Measurements from ENCODE around the gene GHRH. TPM values are rescaled to one million over a fixed set of nuclear protein-coding genes. Genes with fewer than 3 reads are reported as not detected.

The GHRH gene
- total RNA-seq (2014; rRNA removed; shearing (Covaris generic)) = not detected in 2 replicates

GRCh38 chr20:37261714-37262113 lies at the start of gene GHRH:
GHRH (minus strand) TSS chr20:37261814; CDS start chr20:37256889, 4,925 bp downstream.
- Histone ChIP-seq H3K27ac (no peak within 1 kb of the TSS), H3K4me1 (peaks cover 6% of the 10 kb centered on the region), H3K36me3 (no peaks in the 10 kb centered on the region), H3K27me3 (0 out of 2 replicates have a peak, but pooled peaks cover 6% of the 10 kb centered on the region), H3K9me3 (replicated peaks) (no peaks in the 10 kb centered on the region), H3K4me3 (no peak within 1 kb of the TSS)
- no peak for DNase-seq

- Histone ChIP-seq H3K9me3 (replicated peaks) (no peaks in the 10 kb centered on the region), H3K27me3 (no peaks in the 10 kb centered on the region), H3K36me3 (peaks cover 13% of the 10 kb centered on the region; the same call in 1 of the 2 replicates), H3K4me1 (peaks cover 40% of the 10 kb centered on the region), H3K27ac (no peak overlapping the region), H3K4me3 (no peak overlapping the region)
- no peak for DNase-seq
These were observed 49.3 kb upstream of the GHRH start for GRCh38 chr20:37310951-37311350.

- Histone ChIP-seq H3K4me1 (peaks cover 35% of the 10 kb centered on the region), H3K36me3 (peaks cover 10% of the 10 kb centered on the region; the same call in 1 of the 2 replicates), H3K9me3 (replicated peaks) (no peaks in the 10 kb centered on the region), H3K4me3 (no peak overlapping the region), H3K27me3 (no peaks in the 10 kb centered on the region), H3K27ac (no peak overlapping the region)
- DNase-seq = no peak
These were observed 48.4 kb upstream of the GHRH start for GRCh38 chr20:37309936-37310590.

- DNase-seq = no peak
- no peaks in the 10 kb centered on the region; the same call in 1 of the 2 replicates for H3K9me3 ChIP-seq (replicated peaks)
- H3K4me1 ChIP-seq = peaks cover 27% of the 10 kb centered on the region
- no peaks in the 10 kb centered on the region for H3K27me3 ChIP-seq
- H3K4me3 ChIP-seq = no peak overlapping the region
- no peak overlapping the region for H3K27ac ChIP-seq
- H3K36me3 ChIP-seq = peaks cover 10% of the 10 kb centered on the region; the same call in 1 of the 2 replicates
These were observed 47.7 kb upstream of the GHRH start for GRCh38 chr20:37309290-37309689.

- no peaks in the 10 kb centered on the region for H3K27me3 ChIP-seq
- no peak overlapping the region for H3K27ac ChIP-seq
- peaks cover 16% of the 10 kb centered on the region for H3K36me3 ChIP-seq
- H3K4me1 ChIP-seq = peaks cover 19% of the 10 kb centered on the region
- no peak for DNase-seq
- no peak overlapping the region for H3K4me3 ChIP-seq
- no peaks in the 10 kb centered on the region; the same call in 1 of the 2 replicates for H3K9me3 ChIP-seq (replicated peaks)
These were observed 46.8 kb upstream of the GHRH start for GRCh38 chr20:37308086-37309050.

GRCh38 chr20:37305839-37306238 lies 44.2 kb upstream of the GHRH start:
- Histone ChIP-seq H3K4me1 (no peaks in the 10 kb centered on the region), H3K27me3 (no peaks in the 10 kb centered on the region), H3K36me3 (peaks cover 35% of the 10 kb centered on the region), H3K9me3 (replicated peaks) (no peaks in the 10 kb centered on the region; the same call in 1 of the 2 replicates), H3K4me3 (no peak overlapping the region), H3K27ac (no peak overlapping the region)
- no peak for DNase-seq

GRCh38 chr20:37305079-37305478 lies 43.5 kb upstream of the GHRH start:
- H3K27ac ChIP-seq = no peak overlapping the region
- no peaks in the 10 kb centered on the region for H3K4me1 ChIP-seq
- no peaks in the 10 kb centered on the region for H3K27me3 ChIP-seq
- H3K4me3 ChIP-seq = no peak overlapping the region
- H3K9me3 ChIP-seq (replicated peaks) = no peaks in the 10 kb centered on the region; the same call in 1 of the 2 replicates
- DNase-seq = no peak
- H3K36me3 ChIP-seq = peaks cover 40% of the 10 kb centered on the region

- Histone ChIP-seq H3K4me1 (no peaks in the 10 kb centered on the region), H3K4me3 (no peak overlapping the region), H3K36me3 (peaks cover 48% of the 10 kb centered on the region), H3K27me3 (no peaks in the 10 kb centered on the region), H3K9me3 (replicated peaks) (no peaks in the 10 kb centered on the region; the same call in 1 of the 2 replicates), H3K27ac (no peak overlapping the region)
- no peak for DNase-seq
These were observed 42.0 kb upstream of the GHRH start for GRCh38 chr20:37303637-37304036.

GRCh38 chr20:37302981-37303380 lies 41.4 kb upstream of the GHRH start:
- Histone ChIP-seq H3K27me3 (no peaks in the 10 kb centered on the region), H3K4me1 (no peaks in the 10 kb centered on the region), H3K36me3 (peaks cover 53% of the 10 kb centered on the region), H3K27ac (no peak overlapping the region), H3K9me3 (replicated peaks) (no peaks in the 10 kb centered on the region; the same call in 1 of the 2 replicates), H3K4me3 (no peak overlapping the region)
- no peak for DNase-seq

- H3K4me3 ChIP-seq = no peak overlapping the region
- H3K9me3 ChIP-seq (replicated peaks) = no peaks in the 10 kb centered on the region; the same call in 1 of the 2 replicates
- no peak for DNase-seq
- H3K4me1 ChIP-seq = no peaks in the 10 kb centered on the region
- H3K27me3 ChIP-seq = no peaks in the 10 kb centered on the region
- no peak overlapping the region for H3K27ac ChIP-seq
- H3K36me3 ChIP-seq = peaks cover 47% of the 10 kb centered on the region
These were observed 39.9 kb upstream of the GHRH start for GRCh38 chr20:37301558-37301957.

- H3K9me3 ChIP-seq (replicated peaks) = no peaks in the 10 kb centered on the region; the same call in 1 of the 2 replicates
- no peak overlapping the region for H3K27ac ChIP-seq
- H3K27me3 ChIP-seq = no peaks in the 10 kb centered on the region
- no peaks in the 10 kb centered on the region for H3K4me1 ChIP-seq
- H3K36me3 ChIP-seq = peaks cover 43% of the 10 kb centered on the region
- no peak for DNase-seq
- no peak overlapping the region for H3K4me3 ChIP-seq
These were observed 39.5 kb upstream of the GHRH start for GRCh38 chr20:37301120-37301519.

- Histone ChIP-seq H3K4me3 (no peak overlapping the region), H3K4me1 (peaks cover 4% of the 10 kb centered on the region; the same call in 1 of the 2 replicates), H3K9me3 (replicated peaks) (no peaks in the 10 kb centered on the region; the same call in 1 of the 2 replicates), H3K27me3 (no peaks in the 10 kb centered on the region), H3K27ac (no peak overlapping the region), H3K36me3 (peaks cover 43% of the 10 kb centered on the region)
- no peak for DNase-seq
These were observed 38.3 kb upstream of the GHRH start for GRCh38 chr20:37299718-37300528.

GRCh38 chr20:37298190-37298939 lies 36.8 kb upstream of the GHRH start:
- Histone ChIP-seq H3K27me3 (no peaks in the 10 kb centered on the region), H3K4me1 (peaks cover 8% of the 10 kb centered on the region; the same call in 1 of the 2 replicates), H3K36me3 (peaks cover 37% of the 10 kb centered on the region), H3K27ac (no peak overlapping the region), H3K9me3 (replicated peaks) (no peaks in the 10 kb centered on the region), H3K4me3 (no peak overlapping the region)
- DNase-seq = no peak
